Mesendoderm (in vitro differentiated cells): ENCODE measurements around the gene DUSP18.
"Not testable (repeated sequence)": the region's sequence is repeated elsewhere in the genome, so short reads cannot be mapped to it uniquely, and the experiment has no call there.

Source experiments
- DNase-seq: peaks from one replicate; pipeline ENCODE4 v3.0.0; 2013
- H2AK5ac ChIP-seq: 2 replicates; pipeline ENCODE4 v1.6.1; 2013; ENCODE audit warnings: low read length, inconsistent platforms
- H2BK120ac ChIP-seq: 2 replicates; pipeline ENCODE4 v1.6.1; 2013; ENCODE audit warnings: low read depth, mild to moderate bottlenecking, low read length, moderate library complexity, mixed read lengths
- H2BK15ac ChIP-seq: replicated peaks from 2 replicates; pipeline ENCODE4 v1.6.1; 2013; ENCODE audit warnings: low read depth, mild to moderate bottlenecking, moderate library complexity
- H2BK5ac ChIP-seq: 2 replicates; pipeline ENCODE4 v1.6.1; 2013; ENCODE audit warnings: low read length, inconsistent platforms
- H3K18ac ChIP-seq: 2 replicates; pipeline ENCODE4 v1.6.1; 2013; ENCODE audit warnings: mild to moderate bottlenecking, low read length, mixed read lengths
- H3K23ac ChIP-seq: one replicate; pipeline ENCODE4 v1.6.1; 2013; ENCODE audit warnings: low read length
- H3K27ac ChIP-seq: 2 replicates; pipeline ENCODE4 v1.5.1; 2013; ENCODE audit warnings: low read depth, mild to moderate bottlenecking, inconsistent platforms, low read length, moderate library complexity
- H3K27me3 ChIP-seq: 2 replicates; pipeline ENCODE4 v1.6.1; 2013; ENCODE audit warnings: low read length, control low read depth, mild to moderate bottlenecking, inconsistent platforms; ENCODE audit not compliant: insufficient read depth, poor library complexity
- H3K36me3 ChIP-seq: 2 replicates; pipeline ENCODE4 v1.6.1; 2013; ENCODE audit warnings: low read length, inconsistent platforms; ENCODE audit not compliant: control insufficient read depth, insufficient read depth
- H3K4ac ChIP-seq: one replicate; pipeline ENCODE4 v1.6.1; 2013; ENCODE audit warnings: low read depth, mild to moderate bottlenecking, low read length, moderate library complexity
- H3K4me1 ChIP-seq: 2 replicates; pipeline ENCODE4 v1.6.1; 2013; ENCODE audit warnings: low read depth, low read length, inconsistent platforms; ENCODE audit not compliant: control insufficient read depth
- H3K4me2 ChIP-seq: 2 replicates; pipeline ENCODE4 v1.6.1; 2013; ENCODE audit warnings: low read length
- H3K4me3 ChIP-seq: 2 replicates; pipeline ENCODE4 v1.5.1; 2013; ENCODE audit warnings: mild to moderate bottlenecking, low read length
- H3K56ac ChIP-seq: one replicate; pipeline ENCODE4 v1.6.1; 2013; ENCODE audit warnings: low read length
- H3K79me1 ChIP-seq: 2 replicates; pipeline ENCODE4 v1.6.1; 2013; ENCODE audit warnings: low read length, inconsistent platforms
- H3K79me2 ChIP-seq: 2 replicates; pipeline ENCODE4 v1.6.1; 2013; ENCODE audit warnings: mild to moderate bottlenecking, low read length; ENCODE audit not compliant: control insufficient read depth, insufficient read depth
- H3K9ac ChIP-seq: 2 replicates; pipeline ENCODE4 v1.6.1; 2013; ENCODE audit warnings: low read length, inconsistent platforms
- H4K5ac ChIP-seq: one replicate; pipeline ENCODE4 v1.6.1; 2013; ENCODE audit warnings: low read length
- H4K8ac ChIP-seq: one replicate; pipeline ENCODE4 v1.6.1; 2013; ENCODE audit warnings: low read depth, mild to moderate bottlenecking, control low read depth, low read length, moderate library complexity
- WGBS: extraction: QIAGEN DNeasy Blood & Tissue Kit; methylation state at CpG from one replicate; pipeline ENCODE4 v1.1.7; 2013; ENCODE audit warnings: low lambda C conversion rate, missing lambda C conversion rate; ENCODE audit not compliant: insufficient coverage; ENCODE audit errors: extremely low coverage; 5-methylcytosine and 5-hydroxymethylcytosine counted together

Gene DUSP18

DNA sequence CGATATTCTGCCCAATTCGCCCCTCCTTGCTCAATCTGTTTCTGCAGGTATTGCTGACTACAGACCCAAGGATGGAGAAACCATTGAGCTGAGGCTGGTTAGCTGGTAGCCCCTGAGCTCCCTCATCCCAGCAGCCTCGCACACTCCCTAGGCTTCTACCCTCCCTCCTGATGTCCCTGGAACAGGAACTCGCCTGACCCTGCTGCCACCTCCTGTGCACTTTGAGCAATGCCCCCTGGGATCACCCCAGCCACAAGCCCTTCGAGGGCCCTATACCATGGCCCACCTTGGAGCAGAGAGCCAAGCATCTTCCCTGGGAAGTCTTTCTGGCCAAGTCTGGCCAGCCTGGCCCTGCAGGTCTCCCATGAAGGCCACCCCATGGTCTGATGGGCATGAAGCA lies 41.3 kb downstream of the DUSP18 start:
- no peak for DNase-seq
- no peak overlapping the region for H4K8ac ChIP-seq
- H3K23ac ChIP-seq = no peak overlapping the region
- no peak overlapping the region for H2AK5ac ChIP-seq
- H3K56ac ChIP-seq = no peak overlapping the region
- no peak overlapping the region for H2BK120ac ChIP-seq
- H3K4me2 ChIP-seq = no peak overlapping the region
- H4K5ac ChIP-seq = no peak overlapping the region
- no peak overlapping the region for H3K4me3 ChIP-seq
- no peaks in the 10 kb centered on the region for H3K27me3 ChIP-seq
- no CpG with 5 or more reads among the region's 5 CpGs for WGBS
- H3K4me1 ChIP-seq = no peaks in the 10 kb centered on the region
- H3K79me1 ChIP-seq = no peaks in the 10 kb centered on the region
- no peaks in the 10 kb centered on the region for H3K36me3 ChIP-seq
- no peak overlapping the region for H3K4ac ChIP-seq
- H3K18ac ChIP-seq = no peak overlapping the region
- H2BK15ac ChIP-seq = no peak overlapping the region
- no peaks in the 10 kb centered on the region for H3K79me2 ChIP-seq
- no peak overlapping the region for H2BK5ac ChIP-seq
- no peak overlapping the region for H3K9ac ChIP-seq
- no peak overlapping the region for H3K27ac ChIP-seq

DNA sequence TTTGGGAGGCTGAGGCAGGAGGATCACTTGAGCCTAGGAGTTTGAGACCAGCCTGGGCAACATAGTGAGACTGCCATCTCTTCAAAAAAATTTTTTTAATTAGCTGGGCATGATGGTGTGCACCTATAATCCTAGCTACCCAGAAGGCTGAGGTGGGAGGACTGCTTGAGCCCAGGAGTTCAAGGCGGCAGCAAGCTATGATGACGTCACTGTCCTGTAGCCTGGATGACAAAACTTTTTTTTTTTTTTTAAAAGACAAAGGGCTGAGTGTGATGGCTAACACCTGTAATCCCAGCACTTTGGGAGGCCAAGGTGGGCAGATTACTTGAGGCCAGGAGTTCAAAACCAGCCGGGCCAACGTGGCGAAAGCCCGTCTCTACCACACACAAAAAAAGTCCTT lies 47.8 kb downstream of the DUSP18 start:
- H3K36me3 ChIP-seq, H2BK120ac ChIP-seq, H3K79me2 ChIP-seq, H3K56ac ChIP-seq, H3K4me3 ChIP-seq, H3K4ac ChIP-seq, H3K9ac ChIP-seq, H2BK5ac ChIP-seq, H3K27ac ChIP-seq, H4K5ac ChIP-seq, H3K4me2 ChIP-seq, H2AK5ac ChIP-seq, H3K18ac ChIP-seq, H3K23ac ChIP-seq, H3K4me1 ChIP-seq, H3K79me1 ChIP-seq, DNase-seq, H4K8ac ChIP-seq, H3K27me3 ChIP-seq, H2BK15ac ChIP-seq: not testable (repeated sequence)
- no CpG with 5 or more reads among the region's 6 CpGs for WGBS

GRCh38 chr22:30617819-30618218 lies 49.9 kb downstream of the DUSP18 start:
- Histone ChIP-seq H3K56ac (no peak overlapping the region), H3K4me1 (no peaks in the 10 kb centered on the region), H2BK5ac (no peak overlapping the region), H3K4me3 (no peak overlapping the region), H3K4ac (no peak overlapping the region), H3K27ac (no peak overlapping the region), H3K4me2 (no peak overlapping the region), H3K79me2 (no peaks in the 10 kb centered on the region), H3K79me1 (no peaks in the 10 kb centered on the region), H3K9ac (no peak overlapping the region), H2BK15ac (no peak overlapping the region), H3K27me3 (no peaks in the 10 kb centered on the region), H3K23ac (no peak overlapping the region), H3K36me3 (no peaks in the 10 kb centered on the region), H2AK5ac (no peak overlapping the region), H4K8ac (no peak overlapping the region), H2BK120ac (no peak overlapping the region), H4K5ac (no peak overlapping the region), H3K18ac (no peak overlapping the region)
- no CpG with 5 or more reads among the region's 6 CpGs for WGBS
- DNase-seq = no peak

DNA sequence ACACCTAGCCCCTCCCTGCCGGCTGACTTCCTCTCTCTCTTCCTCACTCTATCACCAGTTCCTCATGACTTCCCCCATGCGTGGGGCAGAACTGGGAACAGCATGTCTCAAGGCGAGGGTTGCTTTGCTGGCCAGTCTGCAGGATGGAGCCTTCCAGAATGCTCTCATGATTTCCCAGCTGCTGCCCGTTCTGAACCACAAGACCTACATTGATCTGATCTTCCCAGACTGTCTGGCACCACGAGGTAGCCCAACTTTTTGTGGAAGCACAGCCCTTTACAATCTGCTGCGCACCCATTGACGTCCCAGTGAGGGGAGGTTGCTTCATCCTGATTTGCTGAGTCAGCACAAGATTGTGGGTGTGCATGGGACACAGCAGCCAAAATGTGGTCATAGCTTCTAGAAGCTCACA lies 52.1 kb downstream of the DUSP18 start:
- H3K56ac ChIP-seq = no peak overlapping the region
- no peak overlapping the region for H3K4me2 ChIP-seq
- H3K27me3 ChIP-seq = no peaks in the 10 kb centered on the region
- no peak overlapping the region for H3K18ac ChIP-seq
- H2BK15ac ChIP-seq = no peak overlapping the region
- H3K36me3 ChIP-seq = no peaks in the 10 kb centered on the region
- H3K23ac ChIP-seq = no peak overlapping the region
- no peaks in the 10 kb centered on the region for H3K79me1 ChIP-seq
- WGBS = no CpG with 5 or more reads among the region's 7 CpGs
- H2AK5ac ChIP-seq = no peak overlapping the region
- H2BK5ac ChIP-seq = no peak overlapping the region
- no peaks in the 10 kb centered on the region for H3K79me2 ChIP-seq
- no peak overlapping the region for H2BK120ac ChIP-seq
- H3K4me1 ChIP-seq = no peaks in the 10 kb centered on the region
- H3K9ac ChIP-seq = no peak overlapping the region
- H3K27ac ChIP-seq = no peak overlapping the region
- H4K5ac ChIP-seq = no peak overlapping the region
- no peak overlapping the region for H4K8ac ChIP-seq
- no peak overlapping the region for H3K4me3 ChIP-seq
- no peak overlapping the region for H3K4ac ChIP-seq
- DNase-seq = no peak

DNA sequence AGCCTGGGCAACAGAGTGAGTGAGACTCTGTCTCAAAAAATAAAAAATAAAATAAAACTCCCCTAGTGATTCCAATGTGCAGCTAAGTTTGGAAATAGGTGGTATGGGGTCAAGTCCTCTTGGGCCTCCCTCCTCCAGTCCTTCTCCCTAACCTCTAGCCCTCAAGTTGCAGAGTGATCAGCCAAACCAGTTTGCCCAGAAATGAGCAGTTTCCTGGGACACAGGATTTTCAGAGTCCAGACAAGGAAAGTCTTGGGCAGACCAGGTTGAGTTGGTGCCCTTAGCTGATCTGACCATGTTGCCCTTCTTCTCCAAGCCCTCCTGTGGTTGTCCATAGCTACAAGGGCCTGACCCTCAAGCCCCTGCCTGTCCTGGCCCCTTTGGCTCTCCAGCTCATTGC lies 52.8 kb downstream of the DUSP18 start:
- Histone ChIP-seq H3K23ac (no peak overlapping the region), H3K18ac (no peak overlapping the region), H3K4me2 (no peak overlapping the region), H3K9ac (no peak overlapping the region), H3K4me1 (no peaks in the 10 kb centered on the region), H4K5ac (no peak overlapping the region), H2BK120ac (no peak overlapping the region), H2AK5ac (no peak overlapping the region), H3K36me3 (no peaks in the 10 kb centered on the region), H3K27me3 (no peaks in the 10 kb centered on the region), H3K56ac (no peak overlapping the region), H3K79me1 (no peaks in the 10 kb centered on the region), H2BK5ac (no peak overlapping the region), H3K79me2 (no peaks in the 10 kb centered on the region), H3K4me3 (no peak overlapping the region), H3K27ac (no peak overlapping the region), H2BK15ac (no peak overlapping the region), H4K8ac (no peak overlapping the region), H3K4ac (no peak overlapping the region)
- DNase-seq = no peak

DNA sequence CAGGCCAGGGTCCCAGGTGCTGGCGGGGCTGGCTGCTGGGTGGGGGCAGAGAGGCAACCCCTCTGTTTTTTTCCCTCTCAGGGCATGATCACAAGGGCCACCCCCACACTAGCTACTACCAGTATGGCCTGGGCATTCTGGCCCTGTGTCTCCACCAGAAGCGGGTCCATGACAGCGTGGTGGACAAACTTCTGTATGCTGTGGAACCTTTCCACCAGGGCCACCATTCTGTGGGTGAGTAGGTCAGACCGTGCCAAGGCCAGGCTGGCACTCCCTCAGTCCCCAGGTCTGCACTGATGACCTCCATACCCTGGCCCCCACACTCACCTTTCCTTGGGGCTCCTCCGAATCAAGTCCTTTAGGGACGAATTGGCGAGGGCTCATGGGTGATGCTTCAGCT lies 53.4 kb downstream of the DUSP18 start:
- H2BK120ac ChIP-seq = no peak overlapping the region
- H3K9ac ChIP-seq = no peak overlapping the region
- no peaks in the 10 kb centered on the region for H3K79me1 ChIP-seq
- H3K4ac ChIP-seq = no peak overlapping the region
- no peaks in the 10 kb centered on the region for H3K4me1 ChIP-seq
- H3K27ac ChIP-seq = no peak overlapping the region
- no peak overlapping the region for H4K5ac ChIP-seq
- no peak overlapping the region for H3K56ac ChIP-seq
- no peak overlapping the region for H3K4me2 ChIP-seq
- no peak overlapping the region for H4K8ac ChIP-seq
- H3K79me2 ChIP-seq = no peaks in the 10 kb centered on the region
- no peak overlapping the region for H2BK15ac ChIP-seq
- no peaks in the 10 kb centered on the region for H3K36me3 ChIP-seq
- H3K27me3 ChIP-seq = no peaks in the 10 kb centered on the region
- H3K18ac ChIP-seq = no peak overlapping the region
- no peak overlapping the region for H2BK5ac ChIP-seq
- DNase-seq = no peak
- H3K23ac ChIP-seq = no peak overlapping the region
- H2AK5ac ChIP-seq = no peak overlapping the region
- no peak overlapping the region for H3K4me3 ChIP-seq
- no CpG with 5 or more reads among the region's 7 CpGs for WGBS
